Lower lobe of right lung (tissue), 2 donors: Measurements from ENCODE around the gene RUFY1. TPM values are rescaled to one million over a fixed set of nuclear protein-coding genes. Genes with fewer than 3 reads are reported as not detected.
A peak's percentile ranks its signal among the peaks of the same experiment; 100 is the strongest.
"Not testable (repeated sequence)": the region's sequence is repeated elsewhere in the genome, so short reads cannot be mapped to it uniquely, and the experiment has no call there.

Experiments
- ATAC-seq, 2 donors: fragments of 200-7000 bp; cut with Tn5 transposase; one replicate each; pipeline ENCODE4 v1.9.1; 2020 to 2022; ENCODE audit warnings: mild to moderate bottlenecking in 2 of 2, moderate library complexity in 2 of 2
- DNase-seq: peaks from one replicate; pipeline ENCODE4 v3.0.0-alpha.2; 2020
- H3K27ac ChIP-seq: fragments of 200-600 bp; one replicate; pipeline ENCODE4 v1.8.0; 2022
- H3K27me3 ChIP-seq: fragments of 200-600 bp; one replicate; pipeline ENCODE4 v1.8.0; 2022; ENCODE audit warnings: low read depth
- H3K36me3 ChIP-seq: fragments of 200-600 bp; one replicate; pipeline ENCODE4 v1.8.0; 2022; ENCODE audit warnings: mild to moderate bottlenecking
- H3K4me1 ChIP-seq: fragments of 200-600 bp; one replicate; pipeline ENCODE4 v1.8.0; 2022
- H3K4me3 ChIP-seq: fragments of 200-600 bp; one replicate; pipeline ENCODE4 v1.8.0; 2022; ENCODE audit warnings: mild to moderate bottlenecking
- H3K9me3 ChIP-seq: fragments of 200-600 bp; one replicate; pipeline ENCODE4 v1.8.0; 2022
- intact Hi-C: fragments of 100-400 bp; cut with DNase I; formaldehyde crosslinking; loops from one replicate; pipeline ENCODE4 v1.11.0; 2022
- total RNA-seq: library from RNA; stranded (reverse); fragmentation: NEBNext Ultra II Directional; extraction: Animal tissue kit (Norgen Biotek cat#: 25700); gene quantifications from one replicate; pipeline ENCODE4 v1.2.1, GENCODE V29; 2021
- TF ChIP-seq, protein P1 (sequence below): fragments of 200-600 bp; IDR thresholded peaks from one replicate; pipeline ENCODE4 v1.8.0; 2022; ENCODE audit warnings: antibody characterized with exemption, mild to moderate bottlenecking
- donor health status: DM: no; HTN: yes; CAD: no; lungs with severe emphysema.

RUFY1 gene
- total RNA-seq, 1 donor from 2014 or later = 58.8 TPM

DNA sequence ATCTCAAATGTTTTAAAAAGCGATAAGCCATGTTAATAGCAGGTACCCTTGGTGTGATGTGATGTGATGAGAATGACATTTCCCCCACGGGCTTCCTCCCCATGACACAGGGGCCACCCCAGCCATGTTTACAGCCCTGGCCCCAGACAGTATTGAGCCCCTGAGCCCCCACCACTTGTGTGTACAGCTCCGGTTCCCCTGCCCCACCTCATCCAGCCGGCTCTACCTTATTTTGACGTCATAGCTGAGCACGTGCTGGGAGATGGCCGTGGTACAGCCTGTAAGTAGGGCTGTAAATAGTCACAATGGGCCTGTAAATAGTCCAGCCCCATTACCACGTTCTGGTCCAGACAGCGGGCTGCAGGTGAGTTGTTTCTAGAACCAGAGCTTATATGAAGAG lies 98.1 kb downstream of the RUFY1 start:
- Histone ChIP-seq H3K36me3 (no peaks in the 10 kb centered on the region), H3K4me1 (no peaks in the 10 kb centered on the region), H3K27me3 (no peaks in the 10 kb centered on the region), H3K4me3 (no peak overlapping the region), H3K9me3 (no peaks in the 10 kb centered on the region), H3K27ac (no peak overlapping the region)
- intact Hi-C loops = no loop called here
- ATAC-seq (no peak), DNase-seq (no peak)
- TF ChIP-seq, protein P1, sequence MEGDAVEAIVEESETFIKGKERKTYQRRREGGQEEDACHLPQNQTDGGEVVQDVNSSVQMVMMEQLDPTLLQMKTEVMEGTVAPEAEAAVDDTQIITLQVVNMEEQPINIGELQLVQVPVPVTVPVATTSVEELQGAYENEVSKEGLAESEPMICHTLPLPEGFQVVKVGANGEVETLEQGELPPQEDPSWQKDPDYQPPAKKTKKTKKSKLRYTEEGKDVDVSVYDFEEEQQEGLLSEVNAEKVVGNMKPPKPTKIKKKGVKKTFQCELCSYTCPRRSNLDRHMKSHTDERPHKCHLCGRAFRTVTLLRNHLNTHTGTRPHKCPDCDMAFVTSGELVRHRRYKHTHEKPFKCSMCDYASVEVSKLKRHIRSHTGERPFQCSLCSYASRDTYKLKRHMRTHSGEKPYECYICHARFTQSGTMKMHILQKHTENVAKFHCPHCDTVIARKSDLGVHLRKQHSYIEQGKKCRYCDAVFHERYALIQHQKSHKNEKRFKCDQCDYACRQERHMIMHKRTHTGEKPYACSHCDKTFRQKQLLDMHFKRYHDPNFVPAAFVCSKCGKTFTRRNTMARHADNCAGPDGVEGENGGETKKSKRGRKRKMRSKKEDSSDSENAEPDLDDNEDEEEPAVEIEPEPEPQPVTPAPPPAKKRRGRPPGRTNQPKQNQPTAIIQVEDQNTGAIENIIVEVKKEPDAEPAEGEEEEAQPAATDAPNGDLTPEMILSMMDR = no peak

DNA sequence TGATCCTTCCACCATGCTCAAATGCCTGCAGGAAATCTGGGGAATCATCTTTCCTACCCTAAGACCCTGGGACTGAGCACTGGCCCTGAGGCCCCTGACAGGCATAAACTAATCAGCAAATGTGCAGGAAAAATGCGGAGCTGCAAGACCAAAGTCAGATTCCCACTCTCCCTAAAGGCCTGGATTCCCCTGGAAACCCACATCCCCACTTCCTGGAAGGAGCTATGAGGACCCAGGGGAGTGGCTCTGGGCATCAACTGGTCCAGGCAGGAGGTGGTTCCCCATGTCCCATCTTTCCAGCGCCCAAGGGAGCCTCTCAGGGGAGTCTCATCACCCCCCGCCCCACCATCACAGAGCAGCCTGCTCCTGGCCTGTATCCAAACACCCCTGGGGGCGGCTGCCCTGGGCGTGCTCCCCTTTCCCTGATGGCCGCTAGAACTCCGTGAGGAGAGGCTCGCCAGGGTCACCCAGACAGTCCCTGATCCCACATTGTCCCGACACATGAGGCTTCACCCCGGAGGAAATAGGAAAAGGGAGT lies 98.9 kb downstream of the RUFY1 start:
- H3K9me3 ChIP-seq, H3K27me3 ChIP-seq, DNase-seq, H3K27ac ChIP-seq, intact Hi-C loops, H3K36me3 ChIP-seq, H3K4me1 ChIP-seq, H3K4me3 ChIP-seq: not testable (repeated sequence)
- peak; percentile 23 to 26 for ATAC-seq

DNA sequence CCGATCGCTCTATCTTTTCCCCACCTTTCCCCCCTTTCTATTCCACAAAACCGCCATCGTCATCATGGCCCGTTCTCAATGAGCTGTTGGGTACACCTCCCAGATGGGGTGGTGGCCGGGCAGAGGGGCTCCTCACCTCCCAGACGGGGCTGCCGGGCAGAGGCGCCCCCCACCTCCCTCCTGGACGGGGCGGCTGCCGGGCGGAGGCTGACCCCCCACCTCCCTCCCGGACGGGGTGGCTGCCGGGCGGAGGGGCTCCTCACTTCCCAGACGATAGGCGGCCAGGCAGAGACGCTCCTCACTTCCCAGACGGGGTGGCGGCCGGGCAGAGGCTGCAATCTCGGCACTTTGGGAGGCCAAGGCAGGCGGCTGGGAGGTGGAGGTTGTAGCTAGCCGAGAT lies 99.9 kb downstream of the RUFY1 start:
- H3K27me3 ChIP-seq, H3K4me1 ChIP-seq, intact Hi-C loops, ATAC-seq, DNase-seq, H3K4me3 ChIP-seq, H3K9me3 ChIP-seq, H3K36me3 ChIP-seq, H3K27ac ChIP-seq: not testable (repeated sequence)

DNA sequence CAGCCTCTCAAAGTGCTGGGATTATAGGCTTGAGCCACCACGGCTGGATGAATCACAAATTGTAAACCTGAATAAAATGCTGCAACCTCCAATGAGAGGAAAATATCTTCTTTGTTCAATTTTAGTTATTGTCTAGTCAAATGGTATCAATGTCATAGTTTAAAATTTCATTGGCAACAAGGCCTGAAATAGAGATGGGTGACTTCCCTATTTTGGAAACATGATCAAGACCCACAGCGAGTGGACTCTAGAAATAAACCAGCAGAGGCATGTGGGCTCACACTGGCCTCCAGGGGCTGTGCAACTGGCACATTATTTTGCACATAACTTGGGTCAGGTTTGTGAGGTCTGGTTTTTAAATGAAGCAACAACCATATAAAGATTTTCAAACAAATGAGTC lies 102.8 kb downstream of the RUFY1 start:
- H3K27me3 ChIP-seq, intact Hi-C loops: not testable (repeated sequence)

DNA sequence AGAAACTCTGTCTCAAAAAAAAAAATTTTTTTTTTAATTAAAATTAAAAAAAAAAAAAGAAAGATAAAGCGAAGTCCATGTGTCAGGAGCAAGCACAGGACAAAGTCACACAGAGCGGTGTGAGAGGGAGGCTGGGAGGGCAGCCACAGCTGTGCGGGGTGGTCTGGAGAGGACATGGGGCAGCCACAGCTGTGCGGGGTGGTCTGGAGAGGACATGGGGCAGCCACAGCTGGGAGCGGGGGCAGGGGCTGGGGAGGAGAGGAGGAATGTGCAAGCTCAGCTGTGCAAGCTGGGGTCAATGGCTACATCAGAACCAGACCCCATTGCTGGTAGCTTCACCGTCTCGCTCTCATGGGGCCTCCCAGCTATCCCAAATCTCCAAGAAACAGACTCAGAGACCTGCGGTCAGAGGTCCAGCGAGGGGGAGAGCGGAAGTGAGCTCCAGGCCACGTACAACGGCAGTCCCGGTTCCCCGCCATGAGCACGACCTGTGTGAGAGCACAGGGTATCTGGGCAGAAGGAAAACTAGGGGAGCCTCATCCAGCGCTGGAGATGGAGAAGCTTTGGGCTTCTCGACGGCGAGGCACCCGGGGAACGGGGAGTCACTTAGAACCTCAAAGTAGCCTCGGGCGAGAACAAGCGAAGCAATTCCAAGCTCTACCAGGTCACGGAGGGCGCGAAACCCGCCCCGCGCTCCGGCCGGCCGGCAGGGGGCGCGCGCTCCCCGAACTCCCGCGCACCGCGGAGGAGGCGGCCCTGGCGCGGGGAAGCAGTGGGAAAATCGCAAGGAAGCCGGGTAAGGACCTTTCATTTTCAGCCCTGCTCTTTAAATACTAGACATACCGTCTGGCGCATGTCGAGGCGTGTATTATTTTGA lies 107.2 kb downstream of the RUFY1 start:
- H3K36me3 ChIP-seq, DNase-seq, H3K27ac ChIP-seq, H3K4me1 ChIP-seq, H3K9me3 ChIP-seq, H3K27me3 ChIP-seq, intact Hi-C loops: not testable (repeated sequence)
- H3K4me3 ChIP-seq = peak overlapping the region; percentile 28
- ATAC-seq = peak; percentile 97 to 98

More for the DNA sequence above, 102.8 kb downstream of the RUFY1 start:
- not testable (repeated sequence) for H3K4me3 ChIP-seq, DNase-seq, H3K4me1 ChIP-seq, H3K27ac ChIP-seq, H3K36me3 ChIP-seq, H3K9me3 ChIP-seq, ATAC-seq

DNA sequence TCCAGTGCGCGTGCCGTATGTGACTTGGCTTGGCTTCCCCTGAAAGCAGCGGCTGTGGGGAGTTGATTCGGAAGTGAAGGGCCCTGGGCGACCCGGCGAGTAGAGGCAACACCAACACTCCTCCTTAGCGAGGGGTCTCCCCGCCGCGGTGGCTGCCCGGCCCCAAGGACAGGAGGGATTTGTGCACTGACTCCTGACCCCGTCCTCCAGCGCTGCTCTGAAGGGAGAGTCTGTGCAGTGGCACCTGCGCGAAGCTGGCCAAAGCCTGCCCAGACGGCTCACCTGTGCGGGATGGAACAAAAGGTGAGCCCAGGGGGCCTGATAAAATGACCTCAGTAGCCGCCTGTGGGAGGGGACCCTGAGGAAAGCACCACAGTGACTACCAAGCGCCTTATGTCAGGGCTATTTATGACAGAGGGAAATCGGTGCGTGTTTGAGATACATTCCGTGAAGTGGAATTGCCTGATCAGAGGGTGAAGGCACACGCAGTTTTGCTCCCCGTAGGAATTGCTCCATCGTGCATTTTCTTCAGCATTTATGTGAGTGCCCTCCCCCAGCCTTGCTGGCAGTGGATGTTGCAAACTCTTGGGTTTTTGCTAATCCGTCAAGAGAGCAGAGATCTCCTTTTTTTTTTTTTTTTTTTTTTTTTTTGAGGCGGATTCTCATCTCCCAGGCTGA lies 108.0 kb downstream of the RUFY1 start:
- intact Hi-C loops, H3K4me1 ChIP-seq, H3K36me3 ChIP-seq, H3K9me3 ChIP-seq, H3K27me3 ChIP-seq, DNase-seq: not testable (repeated sequence)
- Histone ChIP-seq H3K27ac (peak overlapping the region; percentile 44), H3K4me3 (peak overlapping the region; percentile 54)
- peak; percentile 72 to 75 for ATAC-seq

Other genes starting within 250 kb of the RUFY1 start
- gene ADAMTS2, start 205.1 kb upstream of the RUFY1 start, total RNA-seq = 13.0 TPM
- gene HNRNPH1, start 73.1 kb downstream of the RUFY1 start, total RNA-seq = 517 TPM
- not detected for gene CBY3, start 130.5 kb downstream of the RUFY1 start, total RNA-seq
- gene CANX, start 148.4 kb downstream of the RUFY1 start, total RNA-seq = 603 TPM
- 27.8 TPM for gene MAML1, start 182.3 kb downstream of the RUFY1 start, total RNA-seq
- 20.1 TPM for gene LTC4S, start 243.4 kb downstream of the RUFY1 start, total RNA-seq